Right renal pelvis (tissue), 4 donors: ENCODE measurements around the gene AMHR2. TPM values are rescaled to one million over a fixed set of nuclear protein-coding genes. Genes with fewer than 3 reads are reported as not detected.

ENCODE experiments used
- DNase-seq, 4 donors: peaks; one replicate each; pipeline ENCODE4 v3.0.0-alpha.2; 2013; ENCODE audit warnings: low read depth in 4 of 4, low spot score in 3 of 4, missing footprints in 1 of 4
- polyA plus RNA-seq, 4 donors: library from polyadenylated mRNA; unstranded; fragments of 120-200 nt; gene quantifications; one replicate each; pipeline ENCODE4 v1.2.1, GENCODE V29; 2013; ENCODE audit not compliant: insufficient read length in 4 of 4

Gene AMHR2
- polyA plus RNA-seq, 4 donors, result 0.21 to 0.54 (median 0.38) TPM

DNA sequence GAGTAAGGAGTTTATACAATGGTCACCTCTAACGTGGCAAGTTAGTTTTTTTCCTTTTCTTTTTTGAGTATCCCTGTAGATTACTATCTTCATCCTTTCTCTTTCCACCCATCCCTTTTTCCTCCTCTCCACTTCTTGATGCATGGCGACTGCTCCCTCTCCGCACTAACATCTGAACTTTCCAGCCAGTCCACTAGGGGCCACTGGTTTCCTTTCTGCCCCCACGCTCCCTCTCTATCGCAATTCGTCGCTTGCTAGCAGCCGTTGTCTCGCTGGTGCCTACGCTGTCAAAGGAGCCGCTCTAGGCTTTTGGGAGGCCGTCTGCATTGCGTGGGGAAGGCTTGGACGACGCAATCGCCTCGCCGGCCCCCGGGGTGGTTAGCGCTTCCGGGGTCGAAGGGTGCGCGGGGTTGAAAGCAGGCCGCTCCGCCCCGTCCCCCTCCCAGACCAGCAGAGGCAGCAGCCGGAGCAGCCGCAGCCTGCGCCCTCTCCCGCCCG lies 28.1 kb downstream of the AMHR2 start, which contains the start of gene PCBP2:
Gene PCBP2, plus strand, starts transcription at position 442 of the 498 bp plus-strand sequence. CDS start 2,699 bp downstream, outside the sequence.
- peak; percentile 90 to 98 (median 98) for DNase-seq

DNA sequence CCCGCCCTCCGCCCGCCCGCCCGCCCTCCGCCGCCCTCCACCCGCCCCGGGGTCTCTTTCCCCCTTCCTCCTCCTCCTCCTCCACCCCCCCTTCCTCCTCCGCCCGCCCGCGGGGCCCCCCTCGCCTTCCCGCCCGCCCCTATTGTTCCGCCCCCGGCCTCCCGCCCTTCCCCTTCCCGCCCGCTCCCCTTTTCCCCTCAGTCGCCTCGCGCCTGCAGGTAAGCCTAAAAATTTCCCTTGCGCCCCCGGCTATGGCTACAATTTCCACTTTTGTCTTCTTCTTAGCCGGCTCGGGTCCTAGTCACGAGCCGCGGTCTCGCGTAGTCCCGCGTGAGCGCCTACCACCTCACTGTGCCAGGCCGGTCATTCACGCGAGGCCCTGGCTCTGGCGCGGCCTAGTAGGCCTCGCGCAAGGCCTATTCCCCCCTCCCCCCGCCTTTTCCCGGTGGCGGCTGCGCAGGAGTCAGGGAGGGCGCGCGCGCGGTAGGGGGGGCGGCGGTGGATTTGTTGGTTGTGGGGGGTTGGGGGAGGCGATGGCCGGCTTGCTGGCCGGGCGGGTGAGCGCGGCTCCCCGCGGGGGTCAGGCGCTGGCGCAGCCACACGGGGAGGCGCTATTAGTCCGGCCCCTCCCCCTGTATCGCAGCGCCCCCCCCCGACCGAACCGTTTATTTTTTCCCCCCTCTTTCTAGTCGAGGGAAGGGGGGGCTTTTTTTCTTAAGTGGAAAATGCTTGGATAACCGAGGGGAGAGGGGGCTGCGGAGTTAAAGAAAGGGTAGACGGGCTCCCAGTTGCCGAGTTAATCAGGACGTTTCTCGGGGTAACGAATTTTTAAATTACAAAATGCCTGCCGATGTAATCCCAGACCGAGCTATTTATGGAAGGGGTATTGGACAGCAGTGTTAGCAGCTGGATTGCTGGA lies 28.8 kb downstream of the AMHR2 start:
- peak; percentile 70 to 81 (median 76) for DNase-seq

DNA sequence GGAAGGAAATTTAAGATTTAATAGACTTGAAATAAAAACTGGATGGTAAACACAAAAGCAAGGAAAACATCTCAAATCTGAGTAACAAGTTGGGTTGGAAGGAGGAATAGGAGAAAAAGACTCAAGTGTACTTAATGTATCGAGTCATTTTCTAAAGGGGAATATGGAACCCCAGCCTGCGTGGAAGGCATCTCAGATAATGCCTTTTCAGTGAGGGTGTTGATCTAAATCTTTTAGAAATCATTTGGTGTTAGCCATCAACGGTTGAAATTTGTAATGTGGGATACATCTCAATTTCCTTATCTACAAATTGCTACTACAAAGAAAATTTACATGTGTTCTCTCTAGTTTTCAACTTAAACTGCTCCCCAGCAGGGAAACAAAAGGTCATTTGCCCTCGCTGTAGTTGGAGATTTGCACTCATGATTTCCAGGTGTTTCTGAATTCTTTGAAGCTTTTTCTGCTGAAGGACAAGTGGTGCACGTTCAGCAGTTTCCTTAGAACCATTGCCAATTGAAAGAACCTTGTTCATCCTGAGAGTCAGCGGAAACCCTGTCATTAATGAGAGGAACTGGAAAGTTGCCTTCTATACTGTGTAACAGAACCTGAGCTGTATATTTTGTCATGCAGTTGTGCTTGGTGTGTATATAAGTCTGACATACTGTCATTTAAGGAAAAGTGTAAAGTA lies 30.4 kb downstream of the AMHR2 start:
- no peak for DNase-seq

DNA sequence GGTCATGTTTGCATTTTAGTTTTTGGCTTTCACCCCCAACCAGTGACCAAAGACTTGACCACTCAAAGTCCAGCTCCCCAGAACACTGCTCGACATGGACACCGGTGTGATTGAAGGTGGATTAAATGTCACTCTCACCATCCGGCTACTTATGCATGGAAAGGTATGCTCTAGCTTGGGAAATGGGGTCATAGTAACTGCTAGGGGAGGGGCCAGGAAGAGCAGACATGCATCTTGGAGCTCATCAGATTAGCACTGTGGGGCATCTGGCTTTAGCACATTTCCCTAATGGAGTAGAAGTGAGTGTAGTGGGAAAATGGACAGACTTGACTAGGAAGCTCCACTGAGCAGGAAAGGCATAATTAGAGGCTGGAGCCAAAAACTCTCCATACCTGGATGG lies 31.1 kb downstream of the AMHR2 start:
- no peak for DNase-seq

DNA sequence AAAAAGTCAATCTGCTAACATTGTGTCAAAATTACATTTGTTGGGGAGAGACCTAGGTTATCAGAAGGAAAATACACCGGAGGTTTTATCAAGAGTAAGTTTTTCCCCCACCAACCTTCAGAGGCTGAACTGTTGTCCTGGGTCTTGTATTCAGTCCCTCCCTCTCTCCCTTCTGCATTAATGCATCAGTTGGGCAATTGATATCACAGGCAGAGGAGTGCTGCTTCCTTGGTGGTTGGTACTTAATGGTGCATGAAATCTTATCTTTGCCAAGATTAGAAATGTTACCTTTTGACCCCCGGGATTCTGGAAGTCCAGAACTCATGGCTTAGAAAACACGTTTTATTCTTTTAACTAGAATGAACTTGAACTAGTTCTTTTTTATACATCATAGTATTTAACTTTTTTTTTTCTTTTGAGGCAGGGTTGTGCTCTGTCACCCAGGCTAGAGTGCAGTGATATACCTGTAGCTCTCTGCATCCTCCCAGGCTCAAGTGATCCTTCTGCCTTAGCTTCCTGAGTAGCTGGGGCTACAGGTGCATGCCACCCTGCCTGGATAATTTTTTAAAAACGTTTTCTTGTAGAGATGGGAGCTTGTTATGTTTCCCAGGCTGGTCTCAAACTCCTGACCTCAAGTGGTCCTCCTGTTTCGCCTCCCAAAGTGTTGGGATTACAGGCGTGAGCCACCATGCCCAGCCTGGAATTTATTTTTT lies 33.2 kb downstream of the AMHR2 start:
- no peak for DNase-seq

DNA sequence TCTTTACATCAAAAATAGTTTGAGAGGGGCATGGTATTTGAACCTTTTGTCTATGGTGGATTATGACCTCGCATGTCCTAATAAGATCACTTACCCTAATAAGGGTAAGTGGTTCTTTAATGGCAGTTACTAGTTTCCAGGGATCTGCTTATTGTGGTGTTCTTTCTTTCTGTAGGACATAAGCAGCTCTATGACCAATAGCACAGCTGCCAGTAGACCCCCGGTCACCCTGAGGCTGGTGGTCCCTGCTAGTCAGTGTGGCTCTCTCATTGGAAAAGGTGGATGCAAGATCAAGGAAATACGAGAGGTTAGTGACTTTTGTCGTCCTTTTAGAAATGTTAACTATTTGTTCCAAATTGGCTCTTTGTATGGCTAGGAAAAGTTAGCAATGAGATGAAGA lies 35.4 kb downstream of the AMHR2 start:
- no peak for DNase-seq

DNA sequence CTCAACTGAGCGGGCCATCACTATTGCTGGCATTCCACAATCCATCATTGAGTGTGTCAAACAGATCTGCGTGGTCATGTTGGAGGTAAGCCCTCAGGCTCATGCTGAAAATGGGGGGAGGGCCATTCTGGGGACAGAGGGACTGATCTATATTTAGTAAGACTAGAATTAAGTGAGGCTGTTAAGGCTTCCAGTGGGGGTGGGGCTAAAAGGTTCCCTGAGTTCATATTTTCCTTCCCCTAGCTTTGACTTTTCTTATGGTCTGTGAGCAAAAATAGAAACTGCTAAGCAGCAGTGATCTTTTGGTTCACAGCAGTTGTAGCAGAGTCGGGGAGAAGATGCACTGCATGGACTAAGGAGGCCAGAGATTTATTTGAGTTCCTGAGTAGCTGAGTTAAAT lies 37.4 kb downstream of the AMHR2 start:
- DNase-seq, result no peak

DNA sequence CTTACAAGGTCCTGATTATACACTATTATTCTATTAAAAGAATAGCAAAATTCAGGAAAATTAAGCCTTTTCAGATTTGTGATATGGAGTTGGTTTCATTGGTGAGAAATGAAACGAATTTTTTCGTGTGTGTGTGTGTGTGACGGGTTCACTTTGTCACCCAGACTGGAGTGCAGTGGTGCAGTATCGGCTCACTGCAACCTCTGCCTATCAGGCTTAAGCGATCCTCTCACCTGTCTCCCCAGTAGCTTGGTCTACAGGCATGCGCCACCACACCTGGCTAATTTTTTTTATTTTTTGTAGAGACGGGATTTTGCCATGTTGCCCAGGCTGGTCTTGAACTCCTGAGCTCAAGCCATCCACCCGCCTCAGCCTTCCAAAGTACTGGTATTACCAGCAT lies 37.9 kb downstream of the AMHR2 start:
- DNase-seq, result no peak

DNA sequence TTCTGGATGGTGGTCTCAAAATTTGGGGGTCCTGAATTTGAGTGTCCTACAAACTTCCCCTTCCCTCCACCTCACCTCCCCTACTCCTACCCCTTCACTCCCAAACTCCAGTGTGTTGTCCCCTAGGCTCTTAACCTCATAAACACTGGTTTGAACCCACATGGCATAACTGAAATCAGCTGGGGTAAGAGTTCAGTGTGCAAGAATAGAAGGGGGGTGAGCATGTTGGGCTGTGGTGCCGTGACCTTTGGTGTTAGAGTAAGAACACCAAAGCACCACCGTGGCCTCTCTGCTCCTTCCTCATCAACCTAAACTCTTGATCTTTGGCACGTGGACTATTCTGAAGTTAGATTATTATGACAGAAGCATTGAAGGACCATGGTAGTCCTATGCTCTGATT lies 39.3 kb downstream of the AMHR2 start:
- DNase-seq, result no peak

DNA sequence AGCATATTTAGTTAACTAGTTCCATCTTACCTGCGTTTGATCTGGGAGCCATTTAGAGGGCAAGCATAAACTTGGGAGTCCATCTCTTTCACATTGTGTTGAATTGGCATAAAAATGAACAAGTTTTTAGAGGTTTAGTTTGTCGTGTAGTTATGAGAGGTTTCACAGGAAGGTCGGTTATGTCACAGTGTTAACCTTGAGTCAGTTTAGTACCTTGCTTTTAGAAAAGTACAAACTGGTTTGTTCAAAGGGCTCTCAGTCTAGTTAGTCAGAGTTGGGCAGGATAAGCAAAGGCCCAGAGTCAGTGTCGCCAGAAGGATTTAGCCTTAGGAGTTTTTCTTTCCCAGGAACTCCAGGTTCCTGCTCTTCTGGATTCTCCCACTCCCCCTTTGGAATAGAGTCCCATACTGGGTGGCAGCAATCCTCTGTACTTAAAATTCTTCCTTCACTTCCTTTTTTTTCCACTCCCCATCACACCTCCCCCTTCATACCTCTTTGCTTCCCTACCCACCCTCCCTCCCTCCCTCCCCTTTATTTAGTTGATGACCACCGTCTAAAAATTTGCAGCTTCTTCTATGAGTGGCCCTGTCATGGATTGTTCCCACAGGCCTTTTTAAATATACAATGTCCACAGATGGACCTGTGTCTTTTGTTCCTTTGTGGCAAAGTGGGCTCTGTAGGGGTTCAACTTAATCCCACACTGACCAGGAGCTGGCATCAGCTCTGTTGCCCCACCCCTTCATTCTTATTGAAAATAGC lies 40.3 kb downstream of the AMHR2 start:
- DNase-seq, result no peak

DNA sequence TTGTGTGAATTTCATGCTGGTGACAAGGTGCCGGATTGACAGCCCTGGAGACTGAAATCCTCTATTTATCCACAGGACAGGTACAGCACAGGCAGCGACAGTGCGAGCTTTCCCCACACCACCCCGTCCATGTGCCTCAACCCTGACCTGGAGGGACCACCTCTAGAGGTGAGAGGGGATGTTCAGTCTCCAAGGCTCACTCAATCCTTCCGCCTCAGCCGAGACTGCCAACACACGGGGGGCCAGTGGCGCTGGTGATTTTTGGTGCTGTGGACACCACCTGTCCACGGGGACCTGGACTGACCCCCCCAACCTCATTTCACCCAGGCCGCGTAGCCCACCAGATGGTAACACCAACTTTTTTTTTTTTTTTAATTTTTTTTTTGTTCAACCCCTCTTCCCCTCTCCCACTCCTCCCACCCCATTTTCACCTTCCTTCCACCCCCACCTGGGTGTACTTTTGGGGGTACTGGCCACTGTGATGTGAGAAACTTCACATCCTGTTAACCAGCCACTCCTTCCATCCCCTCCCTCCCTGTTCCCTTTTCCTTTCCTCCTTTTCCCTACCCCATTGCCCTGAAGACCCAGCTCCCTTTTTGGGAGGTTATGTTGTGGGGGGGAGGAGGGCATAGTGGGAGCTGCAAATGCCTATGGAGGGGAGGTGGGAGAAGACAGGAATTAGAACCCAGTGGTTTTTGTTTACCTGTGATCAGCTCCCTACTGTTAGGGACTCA lies 41.2 kb downstream of the AMHR2 start:
- no peak for DNase-seq

DNA sequence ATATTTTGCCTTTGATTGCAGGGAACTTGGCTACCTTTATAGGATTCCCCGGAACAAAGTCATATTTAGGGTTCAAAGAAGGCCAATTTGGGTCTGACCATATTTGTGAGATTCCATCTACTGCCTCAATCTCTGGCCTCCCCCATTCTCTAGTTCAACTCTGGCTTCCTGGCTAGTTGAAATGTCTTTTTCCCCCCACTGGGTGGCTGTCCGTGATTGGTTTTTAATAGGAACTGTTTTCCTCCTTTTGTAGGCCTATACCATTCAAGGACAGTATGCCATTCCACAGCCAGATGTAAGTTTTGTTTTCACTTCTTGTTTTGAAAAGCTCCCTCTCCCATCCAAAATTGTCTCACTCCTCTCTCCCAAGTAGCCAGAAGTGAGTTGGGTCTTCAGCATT lies 42.0 kb downstream of the AMHR2 start:
- DNase-seq, result no peak

DNA sequence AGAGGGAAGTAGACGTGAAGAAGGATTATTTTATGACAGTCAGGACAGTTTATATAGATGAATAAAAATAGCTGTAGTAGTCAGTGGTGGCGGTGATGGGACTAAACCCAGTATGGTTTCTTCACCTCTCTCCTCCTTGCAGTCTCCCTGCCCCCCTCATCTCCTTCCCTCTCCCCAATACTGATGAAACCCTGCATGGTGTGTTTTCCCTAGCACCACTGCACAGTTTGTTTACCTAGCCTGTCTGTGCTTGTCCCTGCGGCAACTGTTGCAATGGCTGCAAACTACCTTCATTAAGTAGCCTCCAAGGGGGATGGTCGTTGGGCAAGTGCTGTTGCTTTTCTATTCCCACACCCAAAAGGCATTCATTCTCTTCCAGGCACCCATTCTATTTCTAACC lies 43.0 kb downstream of the AMHR2 start:
- no peak for DNase-seq

DNA sequence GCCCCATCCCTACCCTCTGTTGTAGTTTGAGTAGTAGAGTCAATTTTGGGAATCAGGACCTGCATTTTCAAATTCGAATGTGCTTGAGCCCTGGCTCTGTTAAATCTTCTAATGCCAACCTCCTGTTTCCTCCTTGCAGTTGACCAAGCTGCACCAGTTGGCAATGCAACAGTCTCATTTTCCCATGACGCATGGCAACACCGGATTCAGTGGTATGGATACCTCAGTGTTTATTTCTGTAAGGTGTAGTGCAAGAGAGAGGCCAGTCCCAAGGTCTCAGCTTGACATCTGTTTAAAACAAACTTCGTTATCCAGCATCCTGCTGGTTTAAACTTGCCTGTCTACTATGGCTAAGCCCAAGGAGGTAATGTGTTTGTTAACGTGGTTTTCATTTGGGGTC lies 43.4 kb downstream of the AMHR2 start:
- no peak for DNase-seq

DNA sequence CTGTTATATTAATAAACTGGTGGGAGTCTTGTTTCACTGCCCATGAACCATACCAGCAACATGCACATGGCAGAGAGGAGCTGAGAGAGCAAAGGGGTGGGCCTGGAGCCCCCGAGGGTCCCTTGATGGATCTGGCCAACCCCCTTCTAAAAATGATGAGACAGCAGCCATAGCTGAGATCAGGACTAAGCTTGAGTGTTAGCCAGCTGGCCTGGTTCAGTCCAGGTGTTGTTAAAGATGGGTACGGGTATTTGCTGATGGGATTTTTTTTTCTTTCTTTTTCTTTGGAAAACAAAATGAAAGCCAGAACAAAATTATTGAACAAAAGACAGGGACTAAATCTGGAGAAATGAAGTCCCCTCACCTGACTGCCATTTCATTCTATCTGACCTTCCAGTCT lies 44.2 kb downstream of the AMHR2 start:
- DNase-seq, result no peak

DNA sequence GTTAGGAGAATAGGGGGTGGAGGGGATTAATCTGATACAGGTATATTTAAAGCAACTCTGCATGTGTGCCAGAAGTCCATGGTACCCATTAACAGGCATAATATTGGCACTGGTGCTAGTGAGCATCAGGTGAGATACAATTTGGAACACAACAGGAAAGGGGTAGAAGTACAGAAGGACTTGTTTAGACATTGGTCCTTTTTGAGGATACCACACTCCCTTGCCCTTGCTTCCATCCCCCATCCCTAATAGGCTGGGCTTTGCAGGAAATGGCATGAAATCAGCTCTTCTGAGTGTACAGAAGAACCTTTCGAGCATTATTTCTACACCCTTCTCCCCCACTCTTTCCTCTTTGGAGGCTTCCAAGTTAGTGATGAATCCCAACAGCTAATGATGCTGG lies 44.6 kb downstream of the AMHR2 start:
- no peak for DNase-seq

DNA sequence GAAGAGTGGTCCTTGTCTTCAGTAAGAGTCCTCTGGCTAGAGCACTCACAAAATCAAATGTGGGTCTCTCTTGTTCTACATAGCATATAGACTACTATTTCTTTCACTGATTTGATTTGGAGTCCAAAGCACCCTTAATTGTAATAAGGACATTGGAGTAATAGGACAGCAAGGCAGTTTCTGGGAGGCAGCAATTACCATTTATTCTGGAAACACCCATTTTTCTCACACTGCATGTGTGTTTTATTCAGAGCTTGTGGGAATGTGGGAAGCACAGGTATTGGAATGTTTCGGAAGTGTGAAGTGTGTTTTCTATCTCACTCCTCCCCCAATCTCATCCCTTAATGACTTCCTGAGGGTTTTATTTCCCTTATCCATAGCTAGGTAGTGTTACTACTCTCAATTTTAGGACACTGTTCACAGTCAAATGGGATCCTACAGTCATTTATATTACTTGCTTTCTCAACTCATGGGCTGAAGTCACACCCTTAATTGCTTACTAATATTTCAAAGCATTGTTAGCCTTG lies 48.5 kb downstream of the AMHR2 start:
- no peak for DNase-seq

DNA sequence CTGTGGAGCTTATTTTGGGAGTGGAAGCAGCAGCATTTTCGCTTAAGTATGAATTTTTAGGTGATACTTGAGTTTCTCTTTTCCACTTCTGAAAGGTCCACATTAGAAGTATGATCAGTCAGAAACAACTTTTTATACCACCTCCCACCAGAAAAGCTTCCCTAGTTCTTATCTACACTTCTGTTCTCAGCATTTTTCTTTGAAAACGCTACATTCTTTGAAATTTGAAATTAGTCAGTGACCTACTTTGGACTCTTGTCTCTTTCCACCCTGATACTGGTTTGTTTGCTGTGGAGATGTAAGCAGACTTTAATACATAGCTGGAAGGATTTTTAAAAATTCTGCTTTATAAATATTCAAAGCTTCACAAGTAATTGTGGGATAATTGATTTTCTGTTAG lies 50.4 kb downstream of the AMHR2 start:
- DNase-seq, result no peak

DNA sequence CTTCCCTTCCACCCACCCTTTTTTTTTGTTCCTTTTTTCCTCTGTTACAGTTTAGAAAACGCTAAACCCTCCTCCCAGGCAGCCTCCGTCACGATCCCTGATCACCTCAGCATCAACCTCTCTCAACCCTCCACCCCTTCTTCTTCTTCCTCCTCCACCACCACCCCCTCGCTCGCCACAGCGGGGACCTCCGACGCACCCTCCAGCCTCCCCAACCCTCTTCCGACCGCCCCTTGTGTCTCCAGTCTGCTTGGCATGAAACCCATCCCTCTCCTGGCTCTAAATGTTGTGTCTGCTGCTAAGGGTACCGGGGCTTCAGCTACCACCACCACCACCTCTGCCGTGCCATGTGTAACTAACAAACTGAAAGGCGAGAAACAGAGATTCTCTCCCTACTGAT lies 51.2 kb downstream of the AMHR2 start:
- DNase-seq, result no peak
